ENCODE results near the gene NOXO1.
"Not testable (repeated sequence)": the region's sequence is repeated elsewhere in the genome, so short reads cannot be mapped to it uniquely, and the experiment has no call there.

Gene NOXO1

DNA sequence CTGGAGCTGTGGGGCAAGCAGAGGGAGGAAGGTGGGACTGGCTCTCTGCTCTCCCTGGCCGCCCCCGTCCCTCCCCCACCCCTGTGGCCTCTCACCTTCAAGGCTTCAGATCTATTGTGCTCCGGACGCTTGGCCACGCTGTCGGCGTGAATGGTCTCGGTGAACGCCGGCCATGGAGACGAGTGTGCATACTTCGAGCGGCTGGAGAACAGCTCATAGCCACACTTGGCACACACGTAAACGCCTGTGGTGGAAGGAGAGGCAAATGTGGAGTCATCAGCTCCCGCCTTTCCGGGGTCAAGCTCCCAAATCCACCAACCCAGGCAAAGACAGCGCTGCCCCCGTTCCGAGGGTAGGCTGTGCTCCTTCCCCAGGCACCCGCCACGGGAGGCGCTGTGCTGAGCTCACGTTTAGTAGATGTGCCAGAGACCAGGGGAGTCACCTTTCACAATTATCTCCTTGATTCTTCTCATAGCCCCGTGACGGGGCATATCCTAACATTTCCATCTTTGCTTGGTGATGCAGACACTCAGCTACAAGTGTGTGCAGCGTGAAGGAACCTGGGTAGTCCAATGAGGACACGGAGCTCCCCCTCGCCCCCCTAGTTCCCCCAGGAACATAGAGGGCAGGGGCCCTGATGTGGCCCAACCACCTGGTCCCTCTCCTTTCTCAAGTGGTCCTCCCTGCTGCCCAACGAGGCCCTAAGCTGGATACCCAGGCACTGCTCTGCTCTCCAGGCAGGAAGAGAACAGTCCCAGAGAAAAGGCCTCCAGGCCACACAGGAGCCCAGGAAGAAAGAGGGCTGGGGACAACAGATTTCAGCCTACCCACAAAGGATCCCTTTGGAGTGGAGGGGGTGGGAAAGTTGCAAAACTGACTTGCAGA, 39.9 kb downstream of the NOXO1 start:
- DNase-seq (ENCODE audit: low read depth) = no peak

GRCh38 chr16:1940273-1941161, 40.8 kb downstream of the NOXO1 start:
- DNase-seq (ENCODE audit: low read depth) = no peak

GRCh38 chr16:1939833-1940232, 41.4 kb downstream of the NOXO1 start:
- not testable (repeated sequence) for DNase-seq (ENCODE audit: low read depth)

GRCh38 chr16:1938910-1939309, 42.4 kb downstream of the NOXO1 start:
- no peak for DNase-seq (ENCODE audit: low read depth)

- DNase-seq (ENCODE audit: low read depth) = no peak
Observed at GRCh38 chr16:1938316-1938715, 43.0 kb downstream of the NOXO1 start.

DNA sequence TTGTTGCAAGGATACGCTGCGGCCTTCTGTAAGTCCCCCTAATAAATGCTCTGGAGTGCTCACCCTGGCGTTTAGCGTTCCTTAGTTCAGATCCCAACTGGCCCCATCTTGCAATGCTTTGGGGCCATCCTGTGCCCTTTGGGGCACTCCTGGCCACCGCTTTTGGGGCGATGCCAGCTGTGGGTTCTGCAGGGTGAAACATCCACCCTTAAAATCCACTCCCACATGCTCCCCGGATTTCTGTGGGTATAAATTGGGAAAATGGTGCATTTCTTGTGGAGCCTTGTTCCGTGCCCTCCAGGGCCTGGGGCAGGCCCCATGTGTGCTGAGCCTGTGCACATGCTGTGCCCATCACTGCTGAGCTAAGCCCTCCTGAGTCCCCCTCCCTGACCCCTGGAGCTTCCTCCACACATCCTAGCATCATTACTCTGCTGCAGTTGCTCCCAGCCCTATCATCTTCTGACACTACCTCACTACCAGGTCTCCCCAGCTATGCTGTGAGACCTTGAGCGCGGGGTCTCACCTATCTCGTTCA, 44.3 kb downstream of the NOXO1 start:
- no peak for DNase-seq (ENCODE audit: low read depth)

DNA sequence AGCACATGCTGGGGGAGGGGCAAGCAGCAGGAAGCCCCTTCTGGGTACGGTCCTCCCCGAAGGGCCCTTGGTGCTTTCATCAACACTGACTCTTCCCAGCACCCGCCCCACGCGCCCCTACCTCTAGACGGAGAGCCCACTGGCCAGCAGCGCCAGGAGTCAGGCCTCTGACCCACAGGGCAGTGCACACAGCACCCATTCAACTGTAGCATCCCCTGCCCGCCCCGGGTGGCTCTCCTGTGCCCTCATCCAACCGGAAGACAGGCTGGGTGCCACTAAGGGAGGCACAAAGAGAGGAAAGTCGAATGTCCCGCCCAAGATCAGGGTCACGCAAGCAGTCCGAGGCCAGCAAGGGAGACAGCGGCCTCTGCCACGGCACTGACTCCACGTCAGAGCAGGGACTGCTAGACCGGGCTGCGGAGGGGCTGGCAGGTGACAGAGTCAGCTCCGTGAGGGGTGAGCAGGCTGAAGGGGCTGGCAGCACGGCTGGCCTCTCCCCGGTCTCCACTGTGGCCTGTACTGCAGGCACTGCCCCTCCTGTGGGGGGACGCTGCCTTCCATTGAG, 48.1 kb downstream of the NOXO1 start:
- no peak for DNase-seq (ENCODE audit: low read depth)

DNA sequence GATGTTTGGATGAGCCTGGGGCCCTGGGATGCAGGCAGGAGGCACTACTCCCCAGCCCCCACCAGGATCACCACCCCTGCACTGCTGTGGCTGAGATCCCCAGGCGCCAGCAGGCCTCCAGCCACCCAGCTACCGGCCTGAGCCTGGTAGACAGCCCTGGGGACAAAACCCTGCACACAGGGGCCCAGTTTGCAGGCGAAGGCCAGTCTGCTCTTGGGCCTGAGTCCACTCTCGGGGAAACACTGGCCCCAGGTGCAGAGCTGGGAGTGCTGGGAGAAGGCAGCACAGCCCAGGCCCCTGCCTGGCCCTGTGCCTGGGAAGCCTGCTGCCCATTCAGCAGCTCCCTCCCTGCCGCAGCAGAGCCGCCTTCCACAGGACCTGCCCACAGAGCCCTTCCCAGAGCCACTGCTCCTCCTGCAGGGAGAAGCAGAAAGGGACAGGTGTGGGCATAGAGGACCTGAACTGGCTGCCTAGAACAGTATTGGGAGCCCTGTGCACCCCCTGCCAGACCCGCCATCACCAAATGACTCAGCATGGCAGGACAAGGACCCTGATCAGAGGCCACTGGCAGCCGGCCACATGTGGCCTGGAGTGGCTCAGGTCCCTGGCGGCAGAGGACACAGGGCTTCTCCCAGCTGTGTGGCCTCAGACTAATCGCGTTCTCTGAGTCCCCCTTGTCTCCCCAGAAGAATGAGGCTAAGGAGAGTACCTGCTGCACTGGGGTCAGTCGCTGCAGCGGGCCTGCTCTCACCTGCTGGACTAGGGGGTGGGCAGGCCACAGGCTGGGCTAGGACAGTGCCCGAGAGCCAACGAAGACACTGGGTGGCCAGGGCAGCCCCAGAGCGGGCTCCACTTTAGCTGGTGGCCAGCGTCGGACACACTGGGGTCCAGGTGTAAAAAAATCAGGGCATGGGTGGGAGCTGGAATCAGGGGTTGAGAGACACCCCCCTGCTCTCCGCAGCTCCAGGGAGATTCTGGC, 48.9 kb downstream of the NOXO1 start:
- no peak for DNase-seq (ENCODE audit: low read depth)

GRCh38 chr16:1930338-1930720, 50.9 kb downstream of the NOXO1 start:
- no peak for DNase-seq (ENCODE audit: low read depth)

- DNase-seq (ENCODE audit: low read depth) = peak; percentile 75
Observed at GRCh38 chr16:1929578-1930337, 51.5 kb downstream of the NOXO1 start.

DNA sequence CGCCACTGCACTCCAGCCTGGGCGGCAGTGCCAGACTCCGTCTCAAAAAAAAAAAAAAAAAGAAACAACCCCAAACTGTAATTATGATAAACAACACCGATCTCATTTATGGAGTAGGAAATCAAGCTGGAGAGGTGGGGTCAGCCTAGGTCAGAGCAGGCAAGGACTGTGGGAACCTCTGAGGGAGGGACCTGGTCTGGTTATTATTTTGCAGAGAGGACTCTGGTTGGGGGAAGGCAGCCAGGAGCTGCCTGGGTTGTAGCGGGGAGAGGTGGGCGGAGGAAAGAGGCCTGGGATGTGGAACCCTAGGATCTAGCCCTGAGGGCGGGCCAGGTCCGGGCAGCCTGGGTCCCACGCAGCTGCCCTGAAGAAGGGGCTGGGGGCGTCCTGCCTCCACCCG, 52.2 kb downstream of the NOXO1 start:
- DNase-seq (ENCODE audit: low read depth) = no peak

Measured in fibroblast of gingiva (primary cell).